Measurements from ENCODE around the gene BST1. TPM values are rescaled to one million over a fixed set of nuclear protein-coding genes. Genes with fewer than 3 reads are reported as not detected.

BST1 gene
- total RNA-seq, 1 experiment from 2014 or later, result 0.80 TPM

DNA sequence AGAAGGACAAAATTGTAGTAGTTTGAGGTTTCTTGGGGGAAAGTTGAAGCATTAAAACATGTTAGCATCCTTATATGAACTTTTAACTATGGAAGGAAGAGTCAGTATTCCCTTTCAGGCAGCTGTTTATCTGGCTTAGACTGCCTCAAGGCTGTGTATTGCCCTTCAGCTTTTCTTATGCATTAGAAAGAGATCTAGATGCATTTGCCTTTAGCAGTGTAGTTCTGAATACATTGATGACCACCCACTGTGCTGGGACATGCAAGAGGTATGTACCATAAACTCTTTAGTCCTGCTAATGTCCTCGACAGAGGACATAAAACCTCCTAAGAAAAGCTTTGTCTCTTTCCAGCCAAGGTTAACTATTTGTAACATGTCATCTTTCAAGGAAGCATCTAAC is 18.4 kb upstream of the BST1 start:
- Histone ChIP-seq H3K4me3 (ENCODE audit: insufficient read depth, low read depth, low read length) (no peak overlapping the region), H3K27me3 (ENCODE audit: control insufficient read depth, insufficient read depth, low read length) (no peaks in the 10 kb centered on the region), H3K36me3 (replicated peaks; ENCODE audit: control insufficient read depth, insufficient read depth, low read length) (no peaks in the 10 kb centered on the region; the same call in 1 of the 2 replicates)
- peak; percentile 28 for DNase-seq

DNA sequence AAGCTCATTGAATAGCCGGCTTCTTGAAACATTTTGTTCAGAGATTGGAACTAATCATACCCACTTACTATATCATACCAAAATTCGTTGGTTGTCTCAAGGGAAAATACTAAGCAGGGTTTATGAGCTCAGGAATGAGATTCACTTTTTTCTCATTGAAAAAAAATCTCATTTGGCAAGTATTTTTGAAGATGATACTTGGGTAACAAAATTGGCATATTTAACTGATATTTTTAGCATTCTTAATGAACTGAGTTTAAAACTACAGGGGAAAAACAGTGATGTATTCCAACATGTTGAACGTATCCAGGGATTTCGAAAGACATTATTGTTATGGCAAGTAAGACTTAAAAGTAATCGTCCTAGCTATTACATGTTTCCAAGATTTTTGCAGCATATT is 14.8 kb upstream of the BST1 start:
- DNase-seq, result no peak
- H3K4me3 ChIP-seq (ENCODE audit: insufficient read depth, low read depth, low read length), result no peak overlapping the region
- H3K27me3 ChIP-seq (ENCODE audit: control insufficient read depth, insufficient read depth, low read length), result no peaks in the 10 kb centered on the region
- no peaks in the 10 kb centered on the region; the same call in 1 of the 2 replicates for H3K36me3 ChIP-seq (replicated peaks; ENCODE audit: control insufficient read depth, insufficient read depth, low read length)

- DNase-seq, result no peak
- H3K27me3 ChIP-seq (ENCODE audit: control insufficient read depth, insufficient read depth, low read length), result no peaks in the 10 kb centered on the region
- no peak overlapping the region for H3K4me3 ChIP-seq (ENCODE audit: insufficient read depth, low read depth, low read length)
- H3K36me3 ChIP-seq (replicated peaks; ENCODE audit: control insufficient read depth, insufficient read depth, low read length), result no peaks in the 10 kb centered on the region; the same call in 1 of the 2 replicates
Measured at GRCh38 chr4:15689540-15689939, 13.3 kb upstream of the BST1 start.

DNA sequence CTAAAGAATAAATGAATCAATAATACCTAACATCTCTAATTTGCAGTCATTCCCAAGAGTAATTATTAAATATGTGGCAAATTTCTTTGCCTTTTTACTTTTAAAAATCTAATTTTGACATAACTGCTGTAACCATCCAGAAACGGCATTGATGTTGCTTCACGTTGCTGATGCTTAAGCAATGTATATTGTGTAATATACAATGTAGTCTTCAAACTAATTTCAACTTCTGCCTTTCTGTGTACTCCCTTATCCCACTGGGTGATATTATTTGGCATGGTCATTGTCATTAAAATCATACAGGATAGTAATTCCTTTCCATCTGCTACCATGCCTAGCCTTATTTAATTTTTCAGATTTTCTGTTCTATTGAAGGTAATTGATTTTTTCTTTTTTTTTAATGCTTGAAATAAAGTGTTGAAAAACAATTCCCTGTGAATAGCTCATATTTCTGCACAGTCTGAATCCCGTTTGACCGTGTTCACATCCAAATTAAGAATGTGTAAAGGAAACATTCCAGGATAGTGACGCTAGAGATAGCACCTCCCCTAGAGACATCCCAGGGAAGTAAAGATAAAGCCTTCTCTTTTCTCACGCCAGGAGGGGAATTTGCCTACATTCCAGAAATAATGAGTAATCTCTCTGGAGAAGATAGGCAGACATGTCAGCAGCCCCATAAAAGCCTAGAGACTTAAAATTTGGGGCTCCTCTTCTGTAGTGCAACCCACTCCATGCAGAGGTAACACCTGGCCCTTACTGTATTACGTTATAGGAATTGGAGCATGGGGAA is 12.7 kb upstream of the BST1 start:
- H3K27me3 ChIP-seq (ENCODE audit: control insufficient read depth, insufficient read depth, low read length), result no peaks in the 10 kb centered on the region
- H3K4me3 ChIP-seq (ENCODE audit: insufficient read depth, low read depth, low read length), result no peak overlapping the region
- H3K36me3 ChIP-seq (replicated peaks; ENCODE audit: control insufficient read depth, insufficient read depth, low read length), result no peaks in the 10 kb centered on the region; the same call in 1 of the 2 replicates
- peak; percentile 38 for DNase-seq

DNA sequence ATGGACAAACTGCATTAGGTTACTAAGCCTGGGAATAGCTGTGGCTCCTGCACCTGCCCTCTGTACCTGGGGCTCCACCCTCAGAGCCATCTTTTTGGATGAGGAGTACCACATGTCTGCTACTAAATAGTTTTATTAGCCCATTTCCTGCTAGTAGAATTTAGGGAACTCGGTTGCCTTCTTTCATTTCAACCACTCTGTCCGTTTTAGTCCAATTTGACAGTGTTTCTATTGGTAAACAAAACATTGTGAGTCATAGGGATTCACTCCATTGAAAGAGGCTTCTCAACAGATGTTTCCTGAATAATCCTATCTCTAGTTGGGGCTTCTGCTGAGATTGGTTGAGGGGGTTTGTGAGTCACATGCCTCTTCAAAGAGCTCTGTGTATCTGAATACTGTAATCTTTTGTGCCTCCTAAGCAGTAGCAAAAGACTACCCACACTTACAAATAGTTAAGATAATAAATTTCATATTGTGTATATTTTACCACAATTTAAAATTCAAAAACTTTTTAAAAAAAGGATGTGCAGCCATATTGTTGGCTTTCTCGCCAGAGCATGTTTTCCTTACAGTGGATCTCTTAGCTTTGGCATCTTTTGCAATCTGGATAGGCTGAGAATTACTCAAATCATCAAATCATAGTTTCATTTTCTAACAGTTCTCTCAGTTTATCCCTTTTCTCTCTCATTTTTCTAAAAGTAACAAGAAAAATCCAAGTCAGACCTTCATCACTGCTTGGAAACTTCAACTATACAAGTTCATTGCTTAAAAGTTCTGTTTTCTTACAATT is 11.3 kb upstream of the BST1 start:
- no peak for DNase-seq
- Histone ChIP-seq H3K36me3 (replicated peaks; ENCODE audit: control insufficient read depth, insufficient read depth, low read length) (no peaks in the 10 kb centered on the region), H3K4me3 (ENCODE audit: insufficient read depth, low read depth, low read length) (no peak overlapping the region), H3K27me3 (ENCODE audit: control insufficient read depth, insufficient read depth, low read length) (no peaks in the 10 kb centered on the region)

GRCh38 chr4:15692602-15693001 is 10.3 kb upstream of the BST1 start:
- Histone ChIP-seq H3K4me3 (ENCODE audit: insufficient read depth, low read depth, low read length) (no peak overlapping the region), H3K27me3 (ENCODE audit: control insufficient read depth, insufficient read depth, low read length) (no peaks in the 10 kb centered on the region), H3K36me3 (replicated peaks; ENCODE audit: control insufficient read depth, insufficient read depth, low read length) (no peaks in the 10 kb centered on the region)
- DNase-seq, result no peak

DNA sequence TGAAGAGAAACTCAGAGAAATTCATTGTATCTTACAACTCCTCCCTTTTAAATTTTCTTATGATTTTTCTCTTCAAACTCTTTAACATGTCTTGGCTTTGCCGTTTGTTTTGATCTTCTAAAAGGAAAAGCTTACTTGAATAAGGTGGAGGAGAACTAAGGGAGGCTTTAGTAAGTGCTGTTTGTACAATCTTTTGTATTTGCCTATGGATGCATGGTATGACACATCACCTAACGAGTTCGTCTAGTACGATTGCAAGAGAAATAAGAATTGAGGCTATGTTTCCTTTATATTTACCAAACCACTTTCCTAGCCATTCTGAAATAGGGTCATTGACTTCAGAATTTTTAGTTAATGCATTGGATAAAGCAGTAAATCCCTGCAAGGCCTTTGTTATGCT is 8.4 kb upstream of the BST1 start:
- Histone ChIP-seq H3K36me3 (replicated peaks; ENCODE audit: control insufficient read depth, insufficient read depth, low read length) (no peaks in the 10 kb centered on the region), H3K4me3 (ENCODE audit: insufficient read depth, low read depth, low read length) (no peak overlapping the region), H3K27me3 (ENCODE audit: control insufficient read depth, insufficient read depth, low read length) (no peaks in the 10 kb centered on the region)
- no peak for DNase-seq

- DNase-seq, result no peak
- Histone ChIP-seq H3K27me3 (ENCODE audit: control insufficient read depth, insufficient read depth, low read length) (no peaks in the 10 kb centered on the region), H3K36me3 (replicated peaks; ENCODE audit: control insufficient read depth, insufficient read depth, low read length) (no peaks in the 10 kb centered on the region), H3K4me3 (ENCODE audit: insufficient read depth, low read depth, low read length) (no peak overlapping the region)
Measured at GRCh38 chr4:15695240-15695699, 7.6 kb upstream of the BST1 start.

GRCh38 chr4:15695729-15696128 is 7.1 kb upstream of the BST1 start:
- H3K27me3 ChIP-seq (ENCODE audit: control insufficient read depth, insufficient read depth, low read length), result no peaks in the 10 kb centered on the region
- no peak overlapping the region for H3K4me3 ChIP-seq (ENCODE audit: insufficient read depth, low read depth, low read length)
- no peak for DNase-seq
- no peaks in the 10 kb centered on the region for H3K36me3 ChIP-seq (replicated peaks; ENCODE audit: control insufficient read depth, insufficient read depth, low read length)

DNA sequence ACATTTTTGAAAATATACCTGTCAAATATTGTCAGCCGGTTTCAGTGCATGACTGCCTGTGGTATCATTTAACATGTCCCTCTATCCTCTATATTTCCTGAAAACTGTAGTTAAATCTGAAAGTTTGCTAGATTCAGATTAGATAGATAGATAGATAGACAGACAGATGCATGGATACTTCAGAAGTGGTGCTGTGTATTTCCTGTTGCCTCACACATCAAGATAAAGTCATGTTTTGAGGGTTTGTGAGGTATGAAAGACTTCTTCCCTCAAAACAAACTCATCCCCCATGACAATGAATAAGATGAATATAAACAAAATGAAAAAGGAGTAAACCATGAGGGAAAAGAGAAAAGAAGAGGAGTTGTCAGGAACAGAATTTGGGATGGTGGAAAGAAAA is 6.0 kb upstream of the BST1 start:
- no peak overlapping the region for H3K4me3 ChIP-seq (ENCODE audit: insufficient read depth, low read depth, low read length)
- H3K27me3 ChIP-seq (ENCODE audit: control insufficient read depth, insufficient read depth, low read length), result no peaks in the 10 kb centered on the region
- no peak for DNase-seq
- H3K36me3 ChIP-seq (replicated peaks; ENCODE audit: control insufficient read depth, insufficient read depth, low read length), result no peaks in the 10 kb centered on the region

DNA sequence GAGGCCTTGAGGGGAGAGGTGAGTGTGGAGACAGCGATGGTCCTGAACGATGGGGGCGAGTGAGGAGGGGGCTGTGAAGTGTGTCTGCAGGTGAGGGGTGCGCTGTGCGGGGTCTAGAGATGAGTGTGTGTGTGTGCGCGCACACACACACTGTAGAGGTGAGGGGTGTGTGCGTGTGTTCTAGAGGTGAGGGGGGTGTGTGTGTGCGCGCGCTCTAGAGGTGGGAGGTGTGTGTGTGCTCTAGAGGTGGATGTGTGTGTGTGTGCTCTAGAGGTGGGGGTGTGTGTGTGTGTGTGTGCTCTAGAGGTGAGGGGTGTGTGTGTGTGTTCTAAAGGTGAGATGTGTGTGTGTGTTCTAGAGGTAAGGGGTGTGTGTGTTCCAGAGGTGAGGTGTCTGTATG is 574 bp downstream of the BST1 start:
- H3K4me3 ChIP-seq (ENCODE audit: insufficient read depth, low read depth, low read length), result no peak overlapping the region
- H3K36me3 ChIP-seq (replicated peaks; ENCODE audit: control insufficient read depth, insufficient read depth, low read length), result no peaks in the 10 kb centered on the region
- no peaks in the 10 kb centered on the region for H3K27me3 ChIP-seq (ENCODE audit: control insufficient read depth, insufficient read depth, low read length)
- no peak for DNase-seq

DNA sequence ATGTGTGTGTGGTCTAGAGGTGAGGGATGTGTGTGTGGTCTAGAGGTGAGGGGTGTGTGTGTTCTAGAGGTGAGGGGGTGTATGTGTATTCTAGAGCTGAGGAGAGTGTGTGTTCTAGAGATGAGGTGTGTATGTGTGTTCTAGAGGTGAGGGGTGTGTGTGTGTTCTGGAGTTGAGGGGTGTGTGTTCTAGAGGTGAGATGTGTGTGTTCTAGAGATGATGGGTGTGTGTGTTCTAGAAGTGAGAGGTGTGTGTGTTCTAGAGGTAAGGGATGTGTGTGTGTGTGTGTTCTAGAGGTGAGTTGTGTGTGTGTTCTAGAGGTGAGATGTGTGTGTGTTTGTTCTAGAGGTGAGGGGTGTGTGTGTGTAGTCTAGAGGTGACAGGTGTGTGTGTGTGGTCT is 1.3 kb downstream of the BST1 start:
- no peak for DNase-seq
- Histone ChIP-seq H3K36me3 (replicated peaks; ENCODE audit: control insufficient read depth, insufficient read depth, low read length) (no peaks in the 10 kb centered on the region), H3K4me3 (ENCODE audit: insufficient read depth, low read depth, low read length) (no peak overlapping the region), H3K27me3 (ENCODE audit: control insufficient read depth, insufficient read depth, low read length) (no peaks in the 10 kb centered on the region)

DNA sequence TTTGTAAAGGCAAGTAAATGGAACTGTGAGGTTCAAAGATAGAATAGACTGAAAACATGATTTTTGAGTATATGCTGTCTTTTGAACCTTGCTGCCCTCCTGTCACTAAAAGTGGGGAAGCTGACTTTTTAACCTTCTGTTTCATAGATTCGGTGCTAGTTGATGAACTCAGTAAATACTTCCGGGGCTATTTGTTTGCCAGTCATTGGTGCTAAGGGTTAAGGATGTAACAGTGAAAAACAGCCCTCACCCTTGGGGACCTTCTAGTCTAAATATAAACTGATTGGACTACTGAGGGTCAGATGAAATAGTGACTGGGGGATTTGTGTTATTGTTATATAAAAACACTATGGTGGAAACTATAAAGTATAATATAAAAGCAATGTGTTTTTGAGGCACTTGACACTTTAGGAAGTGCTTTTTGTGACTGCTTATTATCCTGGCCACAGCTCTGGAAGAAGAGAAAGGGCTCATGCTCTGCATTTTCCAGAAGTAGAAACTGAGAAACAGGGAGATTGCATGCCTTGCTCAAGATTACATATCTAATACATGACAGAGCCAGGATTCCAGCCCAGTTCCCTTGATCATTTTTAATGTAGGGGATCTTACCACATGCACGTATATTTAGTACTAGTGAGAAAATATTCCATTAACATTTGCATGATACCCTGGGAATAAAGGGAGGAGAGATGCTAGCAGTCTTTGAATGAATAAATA is 3.9 kb downstream of the BST1 start:
- no peak overlapping the region for H3K4me3 ChIP-seq (ENCODE audit: insufficient read depth, low read depth, low read length)
- no peak for DNase-seq
- H3K27me3 ChIP-seq (ENCODE audit: control insufficient read depth, insufficient read depth, low read length), result no peaks in the 10 kb centered on the region
- no peaks in the 10 kb centered on the region for H3K36me3 ChIP-seq (replicated peaks; ENCODE audit: control insufficient read depth, insufficient read depth, low read length)

DNA sequence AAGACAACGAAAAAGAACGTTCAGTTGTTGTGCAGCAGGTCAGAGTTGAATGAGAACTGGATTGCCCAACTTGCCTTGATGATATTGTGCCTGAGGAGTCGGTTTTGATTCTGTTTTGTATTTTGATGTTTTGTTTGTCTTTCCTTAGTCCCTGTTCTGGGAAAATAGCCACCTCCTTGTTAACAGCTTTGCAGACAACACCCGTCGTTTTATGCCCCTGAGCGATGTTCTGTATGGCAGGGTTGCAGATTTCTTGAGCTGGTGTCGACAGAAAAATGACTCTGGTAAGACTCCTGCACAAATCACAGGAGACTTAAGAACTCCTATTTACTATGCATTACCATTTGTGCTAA is 4.5 kb downstream of the BST1 start:
- no peaks in the 10 kb centered on the region for H3K27me3 ChIP-seq (ENCODE audit: control insufficient read depth, insufficient read depth, low read length)
- H3K4me3 ChIP-seq (ENCODE audit: insufficient read depth, low read depth, low read length), result no peak overlapping the region
- DNase-seq, result no peak
- H3K36me3 ChIP-seq (replicated peaks; ENCODE audit: control insufficient read depth, insufficient read depth, low read length), result no peaks in the 10 kb centered on the region

- Histone ChIP-seq H3K27me3 (ENCODE audit: control insufficient read depth, insufficient read depth, low read length) (no peaks in the 10 kb centered on the region), H3K36me3 (replicated peaks; ENCODE audit: control insufficient read depth, insufficient read depth, low read length) (no peaks in the 10 kb centered on the region), H3K4me3 (ENCODE audit: insufficient read depth, low read depth, low read length) (no peak overlapping the region)
- no peak for DNase-seq
Measured at GRCh38 chr4:15711762-15712161, 8.9 kb downstream of the BST1 start.

All from H7 (cell line).